ENCODE data around the gene EXOC2. TPM values are rescaled to one million over a fixed set of nuclear protein-coding genes. Genes with fewer than 3 reads are reported as not detected.
A peak's percentile ranks its signal among the peaks of the same experiment; 100 is the strongest.

EXOC2 gene
- total RNA-seq (24.1 and 29.2 TPM in 2 replicates), polyA plus RNA-seq (28.9 and 30.5 TPM in 2 replicates)

- no peaks in the 10 kb centered on the region for H3K36me3 ChIP-seq
- DNase-seq (ENCODE audit: low read depth in 1 of 2, low spot score in 1 of 2) = peak; percentile 86 to 93
- H3K9me3 ChIP-seq (ENCODE audit: low read depth) = no peaks in the 10 kb centered on the region
- peak within 1 kb of the TSS; percentile 51 for H3K4me3 ChIP-seq
- peak; percentile 4 for TF ChIP-seq CTCF (IDR thresholded peaks at IDR 0.05; ENCODE audit: low read depth, low read length)
- peak within 1 kb of the TSS; percentile 29 for H3K27ac ChIP-seq
- H3K4me1 ChIP-seq (ENCODE audit: low read depth) = peaks cover 4% of the 10 kb centered on the region
- H3K27me3 ChIP-seq = no peaks in the 10 kb centered on the region
These were observed at the start of gene EXOC2 for GRCh38 chr6:692858-693722. Gene EXOC2, minus strand, starts transcription at chr6:693139. Its CDS starts 55,321 bp downstream, at chr6:637818.

- no peak for TF ChIP-seq CTCF (IDR thresholded peaks at IDR 0.05; ENCODE audit: low read depth, low read length)
- no peaks in the 10 kb centered on the region for H3K9me3 ChIP-seq (ENCODE audit: low read depth)
- no peaks in the 10 kb centered on the region for H3K27me3 ChIP-seq
- H3K27ac ChIP-seq = no peak overlapping the region
- H3K4me1 ChIP-seq (ENCODE audit: low read depth) = no peaks in the 10 kb centered on the region
- DNase-seq (ENCODE audit: low read depth in 1 of 2, low spot score in 1 of 2) = no peak
- H3K36me3 ChIP-seq = no peaks in the 10 kb centered on the region
- H3K4me3 ChIP-seq = no peak overlapping the region
These were observed 48.7 kb upstream of the EXOC2 start for GRCh38 chr6:741410-742339.

- TF ChIP-seq CTCF (IDR thresholded peaks at IDR 0.05; ENCODE audit: low read depth, low read length) = no peak
- Histone ChIP-seq H3K4me3 (no peak overlapping the region), H3K27me3 (no peaks in the 10 kb centered on the region), H3K36me3 (no peaks in the 10 kb centered on the region), H3K4me1 (ENCODE audit: low read depth) (no peaks in the 10 kb centered on the region), H3K27ac (no peak overlapping the region), H3K9me3 (ENCODE audit: low read depth) (no peaks in the 10 kb centered on the region)
- no peak for DNase-seq (ENCODE audit: low read depth in 1 of 2, low spot score in 1 of 2)
These were observed 43.9 kb upstream of the EXOC2 start for GRCh38 chr6:736657-737446.

GRCh38 chr6:733431-734219 is 40.7 kb upstream of the EXOC2 start:
- no peak overlapping the region for H3K4me3 ChIP-seq
- H3K27ac ChIP-seq = no peak overlapping the region
- H3K4me1 ChIP-seq (ENCODE audit: low read depth) = no peaks in the 10 kb centered on the region
- no peak for DNase-seq (ENCODE audit: low read depth in 1 of 2, low spot score in 1 of 2)
- no peaks in the 10 kb centered on the region for H3K9me3 ChIP-seq (ENCODE audit: low read depth)
- no peaks in the 10 kb centered on the region for H3K36me3 ChIP-seq
- no peak for TF ChIP-seq CTCF (IDR thresholded peaks at IDR 0.05; ENCODE audit: low read depth, low read length)
- no peaks in the 10 kb centered on the region for H3K27me3 ChIP-seq
